NT2/D1 (cell line): ENCODE data around the gene DNAAF5.

Experiments used
- DNase-seq: peaks from one replicate; pipeline ENCODE4 v3.0.0-alpha.2; 2011; ENCODE audit warnings: low read depth, low spot score
- H3K27me3 ChIP-seq: 2 replicates; pipeline ENCODE4 v1.6.0; 2011; ENCODE audit warnings: mild to moderate bottlenecking; ENCODE audit not compliant: insufficient read length, insufficient read depth
- H3K36me3 ChIP-seq: 2 replicates; pipeline ENCODE4 v1.6.1; 2011; ENCODE audit warnings: mild to moderate bottlenecking, low read length, mixed read lengths; ENCODE audit not compliant: insufficient read depth, insufficient read length
- H3K4me1 ChIP-seq: 2 replicates; pipeline ENCODE4 v1.5.1; 2011; ENCODE audit not compliant: insufficient read depth, insufficient read length
- H3K4me3 ChIP-seq: 2 replicates; pipeline ENCODE4 v1.5.1; 2011; ENCODE audit warnings: low read depth; ENCODE audit not compliant: insufficient read length
- H3K9ac ChIP-seq: 2 replicates; pipeline ENCODE4 v1.6.0; 2011; ENCODE audit warnings: low read depth; ENCODE audit not compliant: insufficient read length
- H3K9me3 ChIP-seq: 2 replicates; pipeline ENCODE4 v1.5.1; 2011; ENCODE audit warnings: mild to moderate bottlenecking, low read length; ENCODE audit not compliant: insufficient read depth
- SUZ12 ChIP-seq: IDR thresholded peaks from 2 replicates; pipeline ENCODE4 v1.6.1; 2011; ENCODE audit not compliant: insufficient read length, insufficient read depth; ENCODE audit errors: extremely low read depth
- YY1 ChIP-seq: IDR thresholded peaks from 2 replicates; pipeline ENCODE4 v1.6.1; 2011; ENCODE audit not compliant: insufficient read length, insufficient read depth
- ZNF274 ChIP-seq: IDR thresholded peaks from 2 replicates; pipeline ENCODE4 v1.6.1; 2011; ENCODE audit warnings: mild to moderate bottlenecking, low read depth, low read length

DNAAF5 gene

DNA sequence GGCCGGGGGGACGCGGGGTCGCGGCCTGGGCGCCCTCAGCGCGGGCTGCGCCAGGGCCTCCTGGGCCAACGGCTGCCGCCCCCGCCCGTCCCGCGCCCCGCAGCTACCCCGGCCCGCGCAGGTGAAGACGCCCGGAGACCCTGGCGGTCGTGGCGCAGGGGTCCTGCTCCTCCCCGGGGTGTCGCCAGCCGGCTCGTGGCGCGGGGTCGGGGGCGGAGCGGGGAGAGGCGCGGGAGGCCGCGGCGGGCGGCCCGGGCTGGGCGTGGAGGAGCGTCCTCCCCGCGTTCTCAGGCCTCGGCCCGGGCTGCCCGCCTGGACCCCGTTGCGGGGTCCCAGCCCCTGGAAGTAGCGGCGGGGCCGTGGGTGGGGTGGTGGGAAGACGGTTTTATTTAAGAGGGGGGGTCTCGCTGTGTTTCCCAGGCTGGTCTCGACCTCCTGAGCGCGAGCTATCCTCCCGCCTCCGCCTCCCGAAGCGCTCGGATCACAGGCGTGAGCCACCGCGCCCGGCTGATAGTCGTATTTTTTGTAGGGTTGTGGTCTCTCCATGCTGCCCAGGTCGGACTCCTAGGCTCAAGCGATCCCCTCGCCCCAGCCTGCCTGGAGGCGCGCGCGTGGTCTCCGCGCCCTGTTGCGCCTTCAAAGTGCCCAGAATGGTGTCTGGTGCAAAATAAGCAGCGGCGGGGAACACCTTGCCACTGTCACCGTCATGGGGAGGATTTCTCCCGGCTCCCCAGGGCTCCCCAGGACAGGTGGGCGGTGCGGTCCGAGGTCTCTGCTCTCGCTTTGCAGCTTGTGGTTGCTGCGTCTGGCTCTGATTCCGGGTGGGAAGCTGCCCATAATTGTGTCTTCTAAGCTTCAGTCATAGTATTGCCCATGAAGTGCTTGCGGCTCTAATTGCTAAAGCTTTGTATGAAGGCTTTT, 90.5 kb downstream of the DNAAF5 start:
- Histone ChIP-seq H3K36me3 (peaks cover 7% of the 10 kb centered on the region), H3K9ac (peak overlapping the region; percentile 96), H3K4me3 (peak overlapping the region; percentile 78), H3K9me3 (no peaks in the 10 kb centered on the region), H3K4me1 (peaks cover 15% of the 10 kb centered on the region), H3K27me3 (no peaks in the 10 kb centered on the region)
- no peak for TF ChIP-seq YY1
- no peak for TF ChIP-seq ZNF274
- TF ChIP-seq SUZ12 = no peak
- no peak for DNase-seq

DNA sequence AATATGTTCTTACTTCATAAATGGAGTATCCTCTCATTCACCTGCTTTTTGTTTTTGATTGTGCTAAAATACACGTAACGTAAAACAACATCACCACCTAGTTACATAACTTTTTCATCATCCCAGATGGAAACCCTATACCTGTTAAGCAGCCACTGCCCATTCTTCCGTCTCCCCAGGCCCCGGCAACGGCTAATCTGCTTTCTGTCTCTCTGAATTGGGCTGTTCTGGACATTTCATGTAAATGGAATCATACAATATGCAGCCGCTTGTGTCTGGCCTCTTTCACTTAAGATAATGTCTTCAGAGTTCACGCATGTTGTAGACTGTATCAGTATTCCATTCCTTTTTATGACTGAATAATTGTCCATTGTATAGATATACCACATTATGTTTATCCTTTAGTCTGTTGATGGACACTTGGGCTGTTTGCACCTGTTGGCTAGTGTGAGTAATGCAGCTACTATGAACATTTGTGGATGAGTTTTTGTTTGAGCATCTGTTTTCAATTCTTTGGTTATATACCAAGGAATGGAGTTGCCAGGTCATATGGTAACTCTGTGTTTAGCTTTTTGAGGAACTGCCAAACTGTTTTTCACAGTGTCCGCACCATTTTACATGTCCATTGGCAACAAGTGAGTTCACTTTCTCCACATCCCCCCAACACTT, 91.7 kb downstream of the DNAAF5 start:
- no peak overlapping the region for H3K9ac ChIP-seq
- peaks cover 10% of the 10 kb centered on the region for H3K4me1 ChIP-seq
- H3K27me3 ChIP-seq = no peaks in the 10 kb centered on the region
- peaks cover 14% of the 10 kb centered on the region for H3K36me3 ChIP-seq
- no peaks in the 10 kb centered on the region for H3K9me3 ChIP-seq
- no peak for DNase-seq
- H3K4me3 ChIP-seq = peak overlapping the region; percentile 13
- no peak for TF ChIP-seq YY1
- TF ChIP-seq SUZ12 = no peak
- no peak for TF ChIP-seq ZNF274

GRCh38 chr7:820341-820740, 93.8 kb downstream of the DNAAF5 start:
- DNase-seq = no peak
- Histone ChIP-seq H3K4me1 (peaks cover 5% of the 10 kb centered on the region), H3K9ac (no peak overlapping the region), H3K27me3 (no peaks in the 10 kb centered on the region), H3K9me3 (no peaks in the 10 kb centered on the region), H3K36me3 (peaks cover 25% of the 10 kb centered on the region), H3K4me3 (no peak overlapping the region)
- TF ChIP-seq SUZ12 (no peak), YY1 (no peak), ZNF274 (no peak)

GRCh38 chr7:821688-822087, 95.2 kb downstream of the DNAAF5 start:
- Histone ChIP-seq H3K36me3 (peaks cover 34% of the 10 kb centered on the region), H3K4me3 (no peak overlapping the region), H3K27me3 (no peaks in the 10 kb centered on the region), H3K9me3 (no peaks in the 10 kb centered on the region), H3K9ac (no peak overlapping the region), H3K4me1 (peaks cover 7% of the 10 kb centered on the region)
- no peak for DNase-seq
- TF ChIP-seq ZNF274 (no peak), SUZ12 (no peak), YY1 (no peak)

DNA sequence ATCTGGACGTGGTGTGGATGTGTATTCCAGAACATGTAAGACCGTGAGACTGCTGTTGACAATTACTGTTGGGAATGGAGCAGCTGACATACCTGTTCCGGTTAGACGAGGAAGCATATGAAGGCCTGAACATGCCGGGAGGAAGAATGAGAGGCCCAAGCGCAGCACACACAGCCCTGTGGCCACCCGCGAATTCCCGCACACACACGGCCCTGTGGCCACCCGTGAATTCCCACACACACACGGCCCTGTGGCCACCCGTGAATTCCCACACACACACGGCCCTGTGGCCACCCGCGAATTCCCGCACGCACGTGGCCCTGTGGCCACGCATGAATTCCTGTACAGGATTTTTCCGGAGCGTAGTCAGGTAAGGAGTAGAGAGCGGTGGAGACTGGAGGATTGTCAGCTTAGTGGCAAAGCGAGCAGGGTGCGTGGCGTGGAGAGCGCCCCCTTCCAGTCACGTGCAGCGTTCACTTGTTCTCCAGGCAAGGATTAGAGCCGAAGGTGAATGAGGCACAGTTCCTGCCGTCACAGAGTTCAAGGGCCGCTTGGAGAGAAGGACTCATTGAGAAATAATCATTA, 96.3 kb downstream of the DNAAF5 start:
- Histone ChIP-seq H3K36me3 (peaks cover 34% of the 10 kb centered on the region), H3K9ac (no peak overlapping the region), H3K4me3 (no peak overlapping the region), H3K9me3 (no peaks in the 10 kb centered on the region), H3K4me1 (peaks cover 7% of the 10 kb centered on the region), H3K27me3 (no peaks in the 10 kb centered on the region)
- TF ChIP-seq SUZ12 (no peak), ZNF274 (no peak), YY1 (no peak)
- no peak for DNase-seq

DNA sequence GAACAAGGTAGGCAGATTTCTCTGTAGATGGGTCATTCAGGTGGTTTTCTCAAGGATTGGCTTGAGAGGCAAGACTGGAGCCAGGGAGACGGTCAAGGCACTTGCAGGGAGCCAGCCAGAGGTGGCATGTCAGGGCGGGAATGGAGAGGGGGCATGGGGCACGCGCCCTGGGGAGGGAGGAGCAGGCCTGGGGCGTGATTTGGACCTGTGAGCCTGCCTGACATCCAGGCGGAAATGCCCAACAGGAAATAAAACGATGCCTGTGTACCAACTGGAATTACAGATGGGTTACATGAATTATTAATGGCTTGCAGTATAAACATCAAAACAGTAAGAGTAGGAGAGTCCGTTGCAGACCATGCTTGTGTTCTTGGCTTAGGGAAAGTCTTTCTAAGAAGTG, 97.2 kb downstream of the DNAAF5 start:
- no peaks in the 10 kb centered on the region for H3K9me3 ChIP-seq
- peaks cover 36% of the 10 kb centered on the region for H3K36me3 ChIP-seq
- TF ChIP-seq YY1 (no peak), ZNF274 (no peak), SUZ12 (no peak)
- DNase-seq = no peak
- H3K4me3 ChIP-seq = no peak overlapping the region
- H3K9ac ChIP-seq = no peak overlapping the region
- H3K4me1 ChIP-seq = peaks cover 4% of the 10 kb centered on the region
- H3K27me3 ChIP-seq = no peaks in the 10 kb centered on the region

DNA sequence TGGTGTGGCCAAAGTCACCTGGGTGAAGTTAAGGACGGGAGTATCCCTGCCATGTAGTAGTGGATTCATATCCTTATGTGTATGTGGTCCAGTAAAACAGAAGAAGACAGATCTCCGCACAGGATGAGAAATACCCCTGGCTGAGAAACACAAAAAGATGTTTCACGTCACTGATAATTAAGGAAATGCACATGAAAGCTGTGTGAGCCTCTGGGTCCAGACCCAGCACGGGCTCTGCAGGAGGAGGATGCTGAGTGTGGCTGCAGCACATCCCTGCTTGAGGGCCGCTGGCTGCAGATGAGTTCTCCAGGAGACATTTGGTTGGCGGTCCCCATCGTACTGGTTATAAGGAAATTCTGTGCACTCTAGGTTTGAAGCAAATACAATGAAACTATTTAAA, 97.6 kb downstream of the DNAAF5 start:
- DNase-seq = no peak
- no peak overlapping the region for H3K9ac ChIP-seq
- peaks cover 4% of the 10 kb centered on the region for H3K4me1 ChIP-seq
- no peak overlapping the region for H3K4me3 ChIP-seq
- peaks cover 40% of the 10 kb centered on the region for H3K36me3 ChIP-seq
- H3K9me3 ChIP-seq = no peaks in the 10 kb centered on the region
- TF ChIP-seq ZNF274 (no peak), YY1 (no peak), SUZ12 (no peak)
- no peaks in the 10 kb centered on the region for H3K27me3 ChIP-seq
